BJ (cell line): ENCODE results near the gene ANKRD11. TPM values are rescaled to one million over a fixed set of nuclear protein-coding genes. Genes with fewer than 3 reads are reported as not detected.

Source experiments
- CTCF ChIA-PET: fragments of 350-600 bp; formaldehyde crosslinking; extraction: SDS; loops from one replicate; lab custom pipeline; 2021; ENCODE audit warnings: antibody characterized with exemption, inconsistent platforms; lab: Yijun Ruan, JAX
- POLR2A ChIA-PET: fragments of 300-600 bp; sonication (Branson Sonifier 250); formaldehyde crosslinking; extraction: SDS; loops from one replicate; lab custom pipeline; 2021; ENCODE audit warnings: antibody characterized with exemption; lab: Charles Lee
- DNase-seq: peaks from one replicate; pipeline ENCODE4 v3.0.0-alpha.2; 2011; ENCODE audit warnings: low read depth
- H3K27me3 ChIP-seq: 2 replicates; pipeline ENCODE4 v1.6.0; 2011; ENCODE audit warnings: low read length; ENCODE audit not compliant: control insufficient read depth, insufficient read depth
- H3K36me3 ChIP-seq: 2 replicates; pipeline ENCODE4 v1.5.1; 2011; ENCODE audit warnings: low read length; ENCODE audit not compliant: control insufficient read depth, insufficient read depth
- H3K4me3 ChIP-seq: 2 replicates; pipeline ENCODE4 v1.5.1; 2011; ENCODE audit warnings: low read depth, mild to moderate bottlenecking, control low read depth, low read length
- CTCF ChIP-seq: IDR thresholded peaks from 2 replicates; pipeline ENCODE4 v1.5.1; 2011; ENCODE audit warnings: low read depth, mild to moderate bottlenecking, control low read depth, inconsistent platforms, low read length, moderate library complexity; ENCODE audit not compliant: insufficient read depth
- polyA plus RNA-seq: library from polyadenylated mRNA; depleted of rRNA; stranded (reverse); fragments of >200 nt; gene quantifications from 2 replicates; pipeline ENCODE4 v1.2.3, GENCODE V29; 2011

Gene ANKRD11
- polyA plus RNA-seq, 1 experiment = 61.8 TPM

- Histone ChIP-seq H3K36me3 (peaks cover 1% of the 10 kb centered on the region; the same call in 1 of the 2 replicates), H3K4me3 (no peak overlapping the region)
- CTCF ChIA-PET = no interaction called here
Observed at GRCh38 chr16:89401205-89401604, 89.2 kb downstream of the ANKRD11 start.

GRCh38 chr16:89400740-89401139 lies 89.6 kb downstream of the ANKRD11 start:
- ChIA-PET POLR2A (no interaction called here), CTCF (no interaction called here)
- H3K36me3 ChIP-seq = peaks cover 1% of the 10 kb centered on the region; the same call in 1 of the 2 replicates
- TF ChIP-seq CTCF = no peak
- H3K4me3 ChIP-seq = no peak overlapping the region
- no peaks in the 10 kb centered on the region for H3K27me3 ChIP-seq
- no peak for DNase-seq

More at GRCh38 chr16:89401205-89401604, 89.2 kb downstream of the ANKRD11 start:
- no peak for DNase-seq
- H3K27me3 ChIP-seq = no peaks in the 10 kb centered on the region
- no peak for TF ChIP-seq CTCF
- POLR2A ChIA-PET = no interaction called here

GRCh38 chr16:89398924-89399323 lies 91.4 kb downstream of the ANKRD11 start:
- no peak overlapping the region for H3K4me3 ChIP-seq
- H3K36me3 ChIP-seq = peaks cover 1% of the 10 kb centered on the region; the same call in 1 of the 2 replicates
- CTCF ChIA-PET = no interaction called here
- H3K27me3 ChIP-seq = no peaks in the 10 kb centered on the region
- TF ChIP-seq CTCF = no peak
- no peak for DNase-seq
- POLR2A ChIA-PET = no interaction called here

GRCh38 chr16:89397331-89397861 lies 93.0 kb downstream of the ANKRD11 start:
- peaks cover 1% of the 10 kb centered on the region; the same call in 1 of the 2 replicates for H3K36me3 ChIP-seq
- H3K27me3 ChIP-seq = no peaks in the 10 kb centered on the region
- no peak for DNase-seq
- H3K4me3 ChIP-seq = no peak overlapping the region
- TF ChIP-seq CTCF = no peak
- ChIA-PET POLR2A (no interaction called here), CTCF (no interaction called here)

- TF ChIP-seq CTCF = no peak
- ChIA-PET CTCF (interaction anchor here (0.6 to 1.1 kb wide), 2 partner anchors 13 to 776 kb away, joined by 3 read pairs; no protein-coding TSS in a partner anchor), POLR2A (no interaction called here)
- H3K27me3 ChIP-seq = no peaks in the 10 kb centered on the region
- no peak overlapping the region for H3K4me3 ChIP-seq
- H3K36me3 ChIP-seq = peaks cover 1% of the 10 kb centered on the region; the same call in 1 of the 2 replicates
- no peak for DNase-seq
Observed at GRCh38 chr16:89396156-89396555, 94.2 kb downstream of the ANKRD11 start.
